GM23248 (cell line): ENCODE results near the gene TFB1M. TPM values are rescaled to one million over a fixed set of nuclear protein-coding genes. Genes with fewer than 3 reads are reported as not detected.
"Not testable (repeated sequence)": the region's sequence is repeated elsewhere in the genome, so short reads cannot be mapped to it uniquely, and the experiment has no call there.

Source experiments
- DNase-seq: peaks from one replicate; pipeline ENCODE4 v3.0.0-alpha.2; 2015
- H2AFZ ChIP-seq: fragments of 200-600 bp; sonication (generic); 2 replicates; pipeline ENCODE4 v1.6.1; 2016; ENCODE audit warnings: antibody characterized with exemption
- H3F3A ChIP-seq: fragments of 200-600 bp; sonication (generic); 2 replicates; pipeline ENCODE4 v1.6.1; 2016; ENCODE audit warnings: mild to moderate bottlenecking, antibody characterized with exemption, mixed run types; ENCODE audit not compliant: insufficient read depth
- H3K27ac ChIP-seq: fragments of 200-600 bp; sonication (generic); 2 replicates; pipeline ENCODE4 v1.5.1; 2016; ENCODE audit warnings: mild to moderate bottlenecking
- H3K27me3 ChIP-seq: fragments of 200-600 bp; sonication (generic); replicated peaks from 2 replicates; pipeline ENCODE4 v1.6.1; 2016; ENCODE audit warnings: mild to moderate bottlenecking; ENCODE audit not compliant: insufficient read depth
- H3K36me3 ChIP-seq: fragments of 200-600 bp; sonication (generic); 2 replicates; pipeline ENCODE4 v1.6.1; 2016; ENCODE audit warnings: low read depth, mild to moderate bottlenecking
- H3K4me1 ChIP-seq: fragments of 200-600 bp; sonication (generic); 2 replicates; pipeline ENCODE4 v1.6.1; 2016; ENCODE audit warnings: mild to moderate bottlenecking; ENCODE audit not compliant: insufficient read depth
- H3K4me2 ChIP-seq: fragments of 200-600 bp; sonication (generic); one replicate; pipeline ENCODE4 v1.6.1; 2016; ENCODE audit warnings: mild to moderate bottlenecking; ENCODE audit not compliant: unreplicated experiment
- H3K4me3 ChIP-seq: fragments of 200-600 bp; sonication (generic); 2 replicates; pipeline ENCODE4 v1.5.1; 2016; ENCODE audit warnings: mild to moderate bottlenecking
- H3K79me2 ChIP-seq: fragments of 200-600 bp; sonication (generic); 2 replicates; pipeline ENCODE4 v1.6.1; 2016; ENCODE audit warnings: mild to moderate bottlenecking; ENCODE audit not compliant: insufficient read depth
- H3K9ac ChIP-seq: fragments of 200-600 bp; sonication (generic); 2 replicates; pipeline ENCODE4 v1.6.1; 2016; ENCODE audit warnings: mild to moderate bottlenecking
- H3K9me2 ChIP-seq: fragments of 200-600 bp; sonication (generic); 2 replicates; pipeline ENCODE4 v1.6.1; 2016; ENCODE audit warnings: mixed run types, mild to moderate bottlenecking, moderate library complexity; ENCODE audit not compliant: insufficient read depth
- H3K9me3 ChIP-seq: fragments of 200-600 bp; sonication (generic); one replicate; pipeline ENCODE4 v1.6.1; 2017; ENCODE audit warnings: low read depth
- H4K20me1 ChIP-seq: fragments of 200-600 bp; sonication (generic); 2 replicates; pipeline ENCODE4 v1.6.0; 2016; ENCODE audit not compliant: insufficient read depth
- EZH2 ChIP-seq: fragments of 200-600 bp; sonication (generic); IDR thresholded peaks from 2 replicates; pipeline ENCODE4 v1.6.1; 2018; ENCODE audit warnings: antibody characterized with exemption, mild to moderate bottlenecking; ENCODE audit not compliant: insufficient read depth, poor library complexity, severe bottlenecking
- EZH2phosphoT487 ChIP-seq: fragments of 200-600 bp; sonication (generic); IDR thresholded peaks from 2 replicates; pipeline ENCODE4 v1.6.1; 2018; ENCODE audit warnings: antibody characterized with exemption, moderate library complexity, mild to moderate bottlenecking, low read depth; ENCODE audit not compliant: insufficient read depth
- WGBS, 2 experiments: methylation state at CpG; one replicate each; pipeline ENCODE4 v1.1.6; 2015 to 2017; ENCODE audit warnings: low lambda C conversion rate in 2 of 2, low coverage in 1 of 2; ENCODE audit errors: missing lambda C conversion rate in 2 of 2; 5-methylcytosine and 5-hydroxymethylcytosine counted together
- in situ Hi-C: fragments of 300-500 bp; cut with MboI; formaldehyde crosslinking; loops from 2 replicates; pipeline ENCODE4 v1.15.0; 2020
- polyA plus RNA-seq: library from polyadenylated mRNA; unstranded; fragments of >200 nt; fragmentation: Nextera tagmentation; extraction: Ambion mirVana; gene quantifications from 2 replicates; pipeline ENCODE4 v1.2.1, GENCODE V29; 2016
- total RNA-seq: library from RNA; depleted of rRNA; stranded (reverse); fragments of >200 nt; shearing (Covaris generic); gene quantifications from 2 replicates; pipeline ENCODE4 v1.2.3, GENCODE V29; 2014; rRNA removed

The TFB1M gene
- 9.0 and 14.0 TPM in 2 replicates for total RNA-seq
- 13.4 and 14.0 TPM in 2 replicates for polyA plus RNA-seq

- H3K9me2 ChIP-seq = no peaks in the 10 kb centered on the region
- TF ChIP-seq EZH2 (no peak), EZH2phosphoT487 (no peak)
- DNase-seq = peak; percentile 99
- peak within 1 kb of the TSS; percentile 90 for H2AFZ ChIP-seq
- H3F3A ChIP-seq = peaks cover 18% of the 10 kb centered on the region; the same call in 1 of the 2 replicates
- peaks cover 18% of the 10 kb centered on the region for H3K4me1 ChIP-seq
- no peaks in the 10 kb centered on the region for H4K20me1 ChIP-seq
- peak within 1 kb of the TSS; percentile 79 for H3K9ac ChIP-seq
- H3K4me2 ChIP-seq = peak within 1 kb of the TSS; percentile 93
- no peaks in the 10 kb centered on the region for H3K36me3 ChIP-seq
- peak within 1 kb of the TSS; percentile 78 for H3K4me3 ChIP-seq
- H3K27me3 ChIP-seq = no peaks in the 10 kb centered on the region
- WGBS, 2 experiments = 1 to 2% methylated on average over 46 to 50 of the region's 52 CpGs
- in situ Hi-C loops = no loop called here
- peaks cover 10% of the 10 kb centered on the region for H3K79me2 ChIP-seq
- peak within 1 kb of the TSS; percentile 72 for H3K27ac ChIP-seq
- H3K9me3 ChIP-seq = no peaks in the 10 kb centered on the region
Observed at GRCh38 chr6:155314092-155314772, at the start of gene TFB1M. Gene TFB1M (minus strand): TSS chr6:155314484. CDS start chr6:155314428, 56 bp downstream.

DNA sequence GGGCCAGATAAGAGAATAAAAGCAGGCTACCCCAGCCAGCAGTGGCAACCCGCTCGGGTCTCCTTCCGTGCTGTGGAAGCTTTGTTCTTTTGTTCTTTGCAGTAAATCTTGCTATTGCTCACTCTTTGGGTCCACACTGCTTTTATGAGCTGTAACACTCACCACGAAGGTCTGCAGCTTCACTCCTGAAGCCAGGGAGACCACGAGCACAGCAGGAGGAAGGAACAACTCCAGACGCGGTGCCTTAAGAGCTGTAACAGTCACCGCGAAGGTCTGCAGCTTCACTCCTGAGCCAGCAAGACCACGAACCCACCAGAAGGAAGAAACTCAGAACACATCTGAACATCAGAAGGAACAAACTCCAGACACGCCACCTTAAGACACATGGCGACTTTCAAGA lies 49.7 kb upstream of the TFB1M start:
- H3F3A ChIP-seq, H3K9me2 ChIP-seq, in situ Hi-C loops, H3K27me3 ChIP-seq, H3K9ac ChIP-seq, H3K4me3 ChIP-seq, H3K79me2 ChIP-seq, H2AFZ ChIP-seq, H3K4me1 ChIP-seq, H3K27ac ChIP-seq, H3K9me3 ChIP-seq, DNase-seq, H3K36me3 ChIP-seq, H4K20me1 ChIP-seq, H3K4me2 ChIP-seq: not testable (repeated sequence)
- WGBS, 2 experiments = 77 to 81% methylated on average over 12 of the region's 12 CpGs

GRCh38 chr6:155362968-155363632 lies 48.8 kb upstream of the TFB1M start:
- H3K4me3 ChIP-seq, H2AFZ ChIP-seq, H3K4me1 ChIP-seq, in situ Hi-C loops, H3K9me3 ChIP-seq, H3K27ac ChIP-seq, H3K36me3 ChIP-seq, DNase-seq, H3K9ac ChIP-seq, H3K27me3 ChIP-seq, H3K4me2 ChIP-seq, H3F3A ChIP-seq, H4K20me1 ChIP-seq, H3K79me2 ChIP-seq, H3K9me2 ChIP-seq: not testable (repeated sequence)
- WGBS, 2 experiments = 95% methylated on average over 32 to 39 of the region's 39 CpGs

- in situ Hi-C loops = no loop called here
Observed at GRCh38 chr6:155354167-155354566, 39.9 kb upstream of the TFB1M start.

More at GRCh38 chr6:155354167-155354566, 39.9 kb upstream of the TFB1M start:
- Histone ChIP-seq H3K4me3 (no peak overlapping the region), H3K9me3 (peaks cover 7% of the 10 kb centered on the region), H3K4me2 (no peak overlapping the region), H4K20me1 (no peaks in the 10 kb centered on the region), H3K27me3 (no peaks in the 10 kb centered on the region), H3K9ac (no peak overlapping the region), H2AFZ (no peak overlapping the region), H3K9me2 (no peaks in the 10 kb centered on the region), H3K36me3 (no peaks in the 10 kb centered on the region), H3K27ac (no peak overlapping the region), H3K4me1 (peaks cover 14% of the 10 kb centered on the region), H3K79me2 (no peaks in the 10 kb centered on the region), H3F3A (peaks cover 19% of the 10 kb centered on the region)
- no peak for DNase-seq
- TF ChIP-seq EZH2phosphoT487 (no peak), EZH2 (no peak)
